ENCODE results near the gene UNC5B.

DNA sequence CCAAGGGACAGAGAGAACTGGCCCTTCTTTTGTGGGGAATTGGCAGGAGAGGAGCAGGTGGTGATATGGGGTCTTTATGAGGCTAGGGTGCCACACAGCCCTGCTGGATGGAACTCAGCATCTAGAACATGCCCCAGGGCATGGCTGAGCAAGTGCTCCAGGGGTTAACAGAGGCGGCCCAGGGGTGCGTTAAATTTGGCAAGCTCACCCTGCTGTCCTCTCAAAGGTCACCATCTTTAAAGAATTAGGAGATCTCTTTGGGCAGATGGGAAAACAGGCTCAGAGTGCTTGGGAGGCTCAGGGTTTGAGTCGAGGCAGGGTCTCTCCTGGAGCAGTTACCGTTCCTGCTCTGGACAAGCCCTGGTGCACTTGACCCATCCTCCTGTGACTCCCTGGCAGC lies 21.4 kb upstream of the UNC5B start:
- TF ChIP-seq EZH2 (IDR thresholded peaks at IDR 0.05; ENCODE audit: low read length): no peak
- TF ChIP-seq, protein P1, sequence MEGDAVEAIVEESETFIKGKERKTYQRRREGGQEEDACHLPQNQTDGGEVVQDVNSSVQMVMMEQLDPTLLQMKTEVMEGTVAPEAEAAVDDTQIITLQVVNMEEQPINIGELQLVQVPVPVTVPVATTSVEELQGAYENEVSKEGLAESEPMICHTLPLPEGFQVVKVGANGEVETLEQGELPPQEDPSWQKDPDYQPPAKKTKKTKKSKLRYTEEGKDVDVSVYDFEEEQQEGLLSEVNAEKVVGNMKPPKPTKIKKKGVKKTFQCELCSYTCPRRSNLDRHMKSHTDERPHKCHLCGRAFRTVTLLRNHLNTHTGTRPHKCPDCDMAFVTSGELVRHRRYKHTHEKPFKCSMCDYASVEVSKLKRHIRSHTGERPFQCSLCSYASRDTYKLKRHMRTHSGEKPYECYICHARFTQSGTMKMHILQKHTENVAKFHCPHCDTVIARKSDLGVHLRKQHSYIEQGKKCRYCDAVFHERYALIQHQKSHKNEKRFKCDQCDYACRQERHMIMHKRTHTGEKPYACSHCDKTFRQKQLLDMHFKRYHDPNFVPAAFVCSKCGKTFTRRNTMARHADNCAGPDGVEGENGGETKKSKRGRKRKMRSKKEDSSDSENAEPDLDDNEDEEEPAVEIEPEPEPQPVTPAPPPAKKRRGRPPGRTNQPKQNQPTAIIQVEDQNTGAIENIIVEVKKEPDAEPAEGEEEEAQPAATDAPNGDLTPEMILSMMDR (optimal IDR thresholded peaks at IDR 0.05 in 1 of 3, IDR thresholded peaks at IDR 0.05 in 1 of 3, conservative IDR thresholded peaks at IDR 0.05 in 1 of 3; ENCODE audit: extremely low read depth in 1 of 3, insufficient read depth in 2 of 3, low read length in 3 of 3): no peak
